Motor neuron (in vitro differentiated cells): ENCODE measurements around the gene TMEM101. TPM values are rescaled to one million over a fixed set of nuclear protein-coding genes. Genes with fewer than 3 reads are reported as not detected.
"Not testable (repeated sequence)": the region's sequence is repeated elsewhere in the genome, so short reads cannot be mapped to it uniquely, and the experiment has no call there.

Experiments used
- ATAC-seq, 8 experiments: fragments of 200-7000 bp; cut with Tn5 transposase; replicated peaks in 6 of 8; 2 replicates each; pipeline ENCODE4 v1.8.0; 2021; ENCODE audit warnings: mild to moderate bottlenecking in 8 of 8, moderate library complexity in 8 of 8
- H3K27ac ChIP-seq, 2 donors: fragments of 250-450 bp; sonication (Bioruptor Pico); 2 replicates each; pipeline ENCODE4 v1.9.0; 2021; ENCODE audit warnings: antibody characterized with exemption in 2 of 2, mild to moderate bottlenecking in 2 of 2, moderate library complexity in 1 of 2
- H3K4me1 ChIP-seq, 2 donors: fragments of 250-450 bp; sonication (Bioruptor Pico); replicated peaks in 1 of 2; 2 replicates each; pipeline ENCODE4 v1.6.1; 2021; ENCODE audit warnings: antibody characterized with exemption in 2 of 2, mild to moderate bottlenecking in 2 of 2, moderate library complexity in 1 of 2
- H3K4me3 ChIP-seq, 5 donors: fragments of 250-450 bp; sonication (Bioruptor Pico); 2 replicates each; pipeline ENCODE4 v1.9.0; 2021; ENCODE audit warnings: antibody characterized with exemption in 5 of 5, mild to moderate bottlenecking in 5 of 5, moderate library complexity in 4 of 5
- WGBS, 10 experiments: fragments of 450-650 bp; shearing (Covaris generic); methylation state at CpG; one replicate each; pipeline ENCODE4 v1.0.0; 2022; 5-methylcytosine and 5-hydroxymethylcytosine counted together
- in situ Hi-C, 9 experiments: fragments of 400-800 bp; cut with MboI; loops; one replicate each; pipeline ENCODE4 v1.15.0; 2021; ENCODE audit warnings: low sequenced_read_pairs in 9 of 9, low pct_unique_long_range_greater_than_20kb in 2 of 9; ENCODE audit not compliant: unreplicated experiment in 9 of 9
- total RNA-seq, 8 experiments: library from RNA; unstranded; fragments of 300-600 nt; gene quantifications; 2 replicates each; pipeline versions ENCODE4 v1.2.3 to v1.2.4, GENCODE V29; 2022

The TMEM101 gene
- total RNA-seq, result 10 to 100 TPM; 24.5 to 49.3 (median 34.4) TPM

DNA sequence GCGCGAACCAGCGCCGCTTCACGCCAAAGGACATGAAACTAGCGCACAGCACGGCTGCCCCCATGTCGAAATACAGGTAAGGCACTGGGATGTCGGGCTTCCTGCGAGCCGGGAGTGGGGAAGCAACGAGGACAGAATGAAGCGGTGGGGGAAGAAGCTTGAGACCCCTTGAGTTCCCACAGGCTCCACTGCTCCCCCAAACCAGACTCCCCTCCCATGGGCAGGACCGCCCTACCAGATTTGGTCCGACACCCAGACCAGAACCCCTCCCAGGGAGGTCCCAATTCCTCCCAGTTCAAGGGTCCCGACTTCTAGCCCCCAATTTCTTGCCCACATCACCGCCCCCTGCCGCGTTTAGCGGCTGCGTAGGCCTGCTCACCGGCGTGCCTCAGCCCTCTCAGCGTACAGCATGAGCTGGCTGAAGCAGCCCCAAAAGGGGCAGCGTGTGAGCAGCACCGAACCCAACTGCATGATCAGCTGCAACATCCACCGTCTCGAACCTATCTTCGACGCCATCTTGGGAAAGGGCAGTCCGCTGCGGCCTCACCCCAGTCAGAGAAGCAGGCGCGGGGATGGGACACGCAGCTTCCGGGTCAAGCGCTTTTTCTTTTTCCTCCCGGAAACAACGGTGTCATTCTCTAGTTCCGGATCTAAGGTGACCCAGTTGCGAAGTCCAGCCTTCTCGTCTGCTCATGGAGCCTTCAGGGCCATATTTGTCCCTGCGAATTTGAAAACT, at the start of gene TMEM101:
TSS of gene TMEM101 (minus strand) at position 527 of the 736 bp plus-strand sequence. CDS start at position 516, 11 bp downstream.
- peak; percentile 91 to 95 (median 94) for ATAC-seq
- peak within 1 kb of the TSS; percentile 86 to 94 for H3K27ac ChIP-seq
- in situ Hi-C loops, result no loop called here
- H3K4me1 ChIP-seq, result peaks cover 9% of the 10 kb centered on the region in 2 donors
- WGBS, 10 experiments, result 0 to 17% (median 2%) methylated on average over 3 to 19 of the region's 43 CpGs; no CpG with 5 or more reads in 2 of the 10 experiments
- peak within 1 kb of the TSS; percentile 54 to 94 (median 70) for H3K4me3 ChIP-seq

DNA sequence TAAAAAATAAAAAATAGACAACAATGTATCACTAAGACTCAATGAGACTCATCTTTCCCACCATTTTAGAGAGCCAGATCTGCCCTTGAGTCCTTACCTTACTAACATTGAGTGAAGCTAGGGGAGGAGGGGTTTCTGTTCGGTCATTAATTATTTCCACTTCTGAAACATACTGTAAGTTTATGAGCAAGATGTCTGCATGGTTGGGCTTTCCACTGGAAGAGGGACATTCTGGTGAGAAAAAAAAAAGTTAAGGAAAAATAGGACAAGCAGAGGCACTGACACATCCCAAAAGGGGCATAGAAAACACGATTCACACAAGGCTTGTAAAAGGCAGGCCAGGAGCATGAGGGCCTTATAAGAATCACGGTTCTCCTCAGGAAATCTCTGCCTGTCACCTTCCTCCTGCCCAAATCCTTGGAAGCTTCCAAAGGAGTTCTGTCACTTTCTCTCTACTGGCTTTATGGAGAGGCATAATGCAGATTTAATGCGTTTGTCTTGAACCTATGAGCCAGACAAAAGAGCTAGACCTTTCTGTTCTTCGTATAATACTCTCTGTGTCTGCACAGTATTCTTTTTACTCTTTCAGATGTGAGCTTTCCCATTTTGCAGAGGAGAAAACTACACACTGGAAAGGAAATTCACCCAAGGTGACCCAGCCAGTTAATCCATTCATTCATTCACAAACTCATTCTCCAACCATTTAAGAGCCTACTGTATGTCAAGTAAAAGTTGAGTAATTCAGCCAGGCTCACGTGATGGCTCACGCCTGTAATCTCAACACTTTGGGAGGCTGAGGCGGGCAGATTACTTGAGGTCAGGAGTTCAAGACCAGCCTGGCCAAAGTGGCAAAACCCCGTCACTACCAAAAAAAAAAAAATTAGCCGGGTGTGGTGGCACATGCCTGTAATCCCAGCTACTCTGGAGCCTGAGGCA, 49.2 kb upstream of the TMEM101 start:
- ATAC-seq, result no peak
- in situ Hi-C loops, result no loop called here
- Histone ChIP-seq H3K27ac (no peak overlapping the region), H3K4me1 (peaks cover 8 to 14% of the 10 kb centered on the region in 2 donors), H3K4me3 (no peak overlapping the region)
- 45 to 80% (median 65%) methylated on average over 1 to 9 of the region's 10 CpGs for WGBS, 10 experiments

- peaks cover 8 to 14% of the 10 kb centered on the region in 2 donors for H3K4me1 ChIP-seq
- in situ Hi-C loops, result no loop called here
- WGBS, 10 experiments, result 92 to 100% (median 95%) methylated on average over 3 to 12 of the region's 15 CpGs; no CpG with 5 or more reads in 2 of the 10 experiments
- no peak overlapping the region for H3K27ac ChIP-seq
- H3K4me3 ChIP-seq, result no peak overlapping the region
- ATAC-seq, result no peak
These were observed 48.1 kb upstream of the TMEM101 start for GRCh38 chr17:44062871-44063270.

- WGBS, 10 experiments, result 9 to 100% (median 85%) methylated on average over 1 of the region's 1 CpG; no CpG with 5 or more reads in 2 of the 10 experiments
- ATAC-seq, result no peak
- Histone ChIP-seq H3K4me3 (no peak overlapping the region), H3K4me1 (peaks cover 4 to 10% of the 10 kb centered on the region in 2 donors), H3K27ac (no peak overlapping the region)
- in situ Hi-C loops, result no loop called here
These were observed 46.7 kb upstream of the TMEM101 start for GRCh38 chr17:44061446-44061845.

DNA sequence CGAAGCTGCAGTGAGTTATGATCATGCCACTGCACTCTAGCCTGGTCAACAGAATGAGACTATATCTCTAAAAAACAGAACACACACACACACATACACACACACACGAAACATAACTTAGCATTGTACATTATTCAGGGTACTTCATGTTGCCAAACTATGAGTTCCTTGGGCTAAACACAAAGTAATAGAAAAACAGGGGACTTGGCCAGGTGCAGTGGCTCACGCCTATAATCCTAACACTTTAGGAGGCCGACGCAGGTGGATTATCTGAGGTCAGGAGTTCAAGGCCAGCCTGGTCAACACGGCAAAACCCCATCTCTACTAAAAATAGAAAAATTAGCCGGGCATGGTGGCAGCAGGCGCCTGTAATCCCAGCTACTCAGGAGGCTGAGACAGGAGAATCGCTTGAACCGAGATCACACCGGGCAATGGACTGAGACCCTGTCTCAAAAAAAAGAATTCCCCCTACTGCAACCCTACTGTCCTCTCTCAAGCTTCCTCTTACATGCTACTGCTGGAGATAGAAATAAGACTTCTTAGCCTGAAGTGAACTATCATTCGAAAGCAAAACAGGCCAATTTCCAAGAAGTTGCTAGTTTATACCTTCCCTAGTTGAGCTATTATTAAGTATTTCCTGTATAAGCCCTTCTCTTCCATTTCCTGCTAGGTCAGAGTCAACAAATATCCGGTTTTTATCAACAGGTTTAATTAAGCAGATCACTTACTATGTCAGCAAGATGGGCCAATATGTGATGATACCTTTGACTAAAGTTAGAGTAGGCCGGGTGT, 44.5 kb upstream of the TMEM101 start:
- in situ Hi-C loops, result no loop called here
- Histone ChIP-seq H3K4me1 (no peaks in the 10 kb centered on the region), H3K4me3 (no peak overlapping the region), H3K27ac (no peak overlapping the region)
- WGBS, 10 experiments, result 80 to 100% (median 98%) methylated on average over 1 to 10 of the region's 14 CpGs; no CpG with 5 or more reads in 1 of the 10 experiments
- ATAC-seq, result no peak

DNA sequence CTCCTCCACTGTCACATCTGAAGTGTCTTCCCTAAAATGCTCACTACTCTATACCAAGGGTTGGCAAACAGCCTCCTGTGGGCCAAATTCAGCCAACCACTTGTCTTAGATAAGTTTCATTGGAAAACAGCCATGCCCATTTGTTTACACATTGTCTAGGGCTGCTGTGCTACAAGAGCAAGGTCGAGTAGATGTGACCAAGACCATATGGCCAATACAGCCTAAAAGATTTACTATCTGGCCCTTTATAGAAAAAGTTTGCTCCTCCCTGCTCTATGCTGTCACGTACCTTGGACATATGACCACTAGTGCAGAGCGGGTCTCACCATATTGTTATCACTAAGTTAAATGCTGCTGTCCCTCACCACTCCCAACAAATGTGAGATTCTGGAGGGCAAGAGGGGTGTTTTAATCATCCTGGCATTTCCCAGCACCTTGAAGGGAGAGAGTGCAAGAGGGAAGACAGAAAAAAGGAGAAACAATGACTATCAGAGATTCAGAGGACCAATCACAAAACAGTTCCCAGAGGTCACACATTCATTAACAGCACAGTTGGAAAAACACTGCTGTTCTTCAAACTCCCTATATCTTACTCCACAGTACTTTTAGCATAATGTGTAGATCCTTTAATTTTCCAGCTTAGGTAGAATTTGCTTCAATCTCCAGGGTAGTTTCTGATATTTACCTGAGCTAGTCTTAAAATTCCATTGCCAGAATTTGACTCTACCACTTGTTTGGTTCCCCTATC, 38.5 kb upstream of the TMEM101 start:
- in situ Hi-C loops, result no loop called here
- no peaks in the 10 kb centered on the region for H3K4me1 ChIP-seq
- ATAC-seq, result no peak
- WGBS, 10 experiments, result 50 to 100% (median 70%) methylated on average over 1 to 3 of the region's 3 CpGs; no CpG with 5 or more reads in 1 of the 10 experiments
- H3K27ac ChIP-seq, result no peak overlapping the region
- H3K4me3 ChIP-seq, result no peak overlapping the region

DNA sequence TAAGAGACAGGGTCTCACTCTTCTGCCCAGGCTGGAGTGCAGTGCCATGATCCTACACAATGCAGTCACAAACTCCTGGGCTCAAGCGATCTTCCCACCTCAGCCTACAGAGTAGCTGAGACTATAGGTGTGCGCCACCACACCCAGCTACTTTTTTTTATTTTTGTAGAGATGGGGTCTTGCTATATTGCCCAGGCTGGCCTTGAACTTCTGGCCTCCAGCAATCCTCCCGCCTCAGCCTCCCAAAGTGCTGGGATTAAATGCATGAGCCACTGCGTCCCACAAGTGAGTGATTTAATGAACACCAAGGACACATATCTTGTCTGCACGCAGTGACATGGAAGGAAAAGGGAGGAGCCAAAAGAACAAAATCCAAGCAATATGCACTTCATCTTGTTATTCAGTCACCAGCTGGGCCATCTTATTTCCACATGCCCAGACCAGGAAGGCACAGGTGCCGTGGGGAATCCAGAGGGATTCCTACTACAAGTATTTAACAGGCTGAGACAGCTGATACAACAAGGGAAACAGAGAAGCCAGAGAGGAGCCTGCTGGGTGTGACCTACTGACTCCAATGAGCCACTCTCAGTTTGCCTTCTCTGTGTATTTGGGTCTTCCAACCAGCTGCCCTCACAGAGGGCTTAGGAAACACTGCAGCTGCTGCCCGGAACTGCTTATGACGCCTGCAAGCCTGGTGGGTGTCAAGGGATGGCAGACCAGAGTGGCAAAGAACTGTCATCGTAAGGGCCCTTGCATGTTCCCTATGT, 34.7 kb upstream of the TMEM101 start:
- Histone ChIP-seq H3K4me3 (no peak overlapping the region), H3K4me1 (peaks cover 0 to under 1% of the 10 kb centered on the region in 2 donors), H3K27ac (no peak overlapping the region)
- in situ Hi-C loops, result no loop called here
- no peak for ATAC-seq
- 93 to 100% (median 97%) methylated on average over 1 to 5 of the region's 9 CpGs; no CpG with 5 or more reads in 2 of the 10 experiments for WGBS, 10 experiments

- H3K27ac ChIP-seq, in situ Hi-C loops, H3K4me1 ChIP-seq, H3K4me3 ChIP-seq, ATAC-seq: not testable (repeated sequence)
- WGBS, 10 experiments, result 100% methylated on average over 2 of the region's 7 CpGs; no CpG with 5 or more reads in 9 of the 10 experiments
These were observed 32.1 kb upstream of the TMEM101 start for GRCh38 chr17:44046893-44047292.

DNA sequence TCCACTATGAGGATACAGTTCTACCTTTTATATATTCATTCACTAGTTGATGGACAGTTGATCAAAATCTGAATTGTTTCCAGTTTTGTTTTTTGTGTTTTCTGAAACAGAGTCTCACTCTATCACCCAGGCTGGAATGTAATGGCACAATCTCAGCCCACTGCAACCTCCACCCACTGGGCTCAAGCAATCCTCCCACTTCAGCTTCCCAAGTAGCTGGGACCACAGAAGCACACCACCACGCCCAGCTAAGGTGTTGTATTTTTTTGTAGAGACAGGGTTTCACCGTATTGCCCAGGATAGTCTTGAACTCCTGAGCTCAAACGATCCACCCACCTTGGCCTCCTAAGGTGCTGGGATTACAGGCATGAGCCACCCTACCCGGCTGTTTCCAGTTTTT, 30.7 kb upstream of the TMEM101 start:
- ATAC-seq, result no peak
- 69 to 95% (median 85%) methylated on average over 2 to 3 of the region's 4 CpGs; no CpG with 5 or more reads in 6 of the 10 experiments for WGBS, 10 experiments
- peaks cover 0 to 12% of the 10 kb centered on the region in 2 donors for H3K4me1 ChIP-seq
- in situ Hi-C loops, result no loop called here
- no peak overlapping the region for H3K4me3 ChIP-seq
- no peak overlapping the region for H3K27ac ChIP-seq

DNA sequence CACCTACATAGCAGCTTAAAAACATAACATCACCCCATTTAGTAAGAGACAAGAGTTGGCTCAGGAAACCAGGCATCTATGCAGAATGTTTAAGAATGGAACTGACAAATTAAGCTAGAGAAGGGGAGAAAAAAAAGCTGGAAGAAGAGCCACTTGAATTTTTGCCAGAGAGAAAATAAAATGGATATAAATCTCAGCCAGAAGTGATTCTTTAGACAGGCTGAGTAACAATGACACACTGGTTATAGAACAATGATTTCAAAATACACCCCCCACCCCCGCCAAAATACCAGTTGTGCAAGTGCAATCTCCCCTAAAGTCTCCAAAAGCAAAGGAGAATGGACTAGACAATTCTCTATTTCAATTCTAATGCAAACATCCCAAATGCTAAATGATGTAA, 29.3 kb upstream of the TMEM101 start:
- in situ Hi-C loops, result no loop called here
- H3K4me1 ChIP-seq, result peaks cover 0 to 12% of the 10 kb centered on the region in 2 donors
- 20 to 100% (median 80%) methylated on average over 1 of the region's 1 CpG; no CpG with 5 or more reads in 5 of the 10 experiments for WGBS, 10 experiments
- peak in 2 of 8 experiments; percentile 12 to 24 for ATAC-seq
- no peak overlapping the region for H3K4me3 ChIP-seq
- no peak overlapping the region for H3K27ac ChIP-seq

- H3K27ac ChIP-seq, result no peak overlapping the region
- peaks cover 0 to 12% of the 10 kb centered on the region in 2 donors for H3K4me1 ChIP-seq
- ATAC-seq, result peak in 3 of 8 experiments; percentile 38 to 82 (median 51)
- 8 to 100% (median 80%) methylated on average over 1 to 4 of the region's 4 CpGs; no CpG with 5 or more reads in 3 of the 10 experiments for WGBS, 10 experiments
- H3K4me3 ChIP-seq, result no peak overlapping the region
- in situ Hi-C loops, result no loop called here
These were observed 28.5 kb upstream of the TMEM101 start for GRCh38 chr17:44043272-44043696.
